Measurements from ENCODE around the gene SDHAF2. TPM values are rescaled to one million over a fixed set of nuclear protein-coding genes. Genes with fewer than 3 reads are reported as not detected.
A peak's percentile ranks its signal among the peaks of the same experiment; 100 is the strongest.
"Not testable (repeated sequence)": the region's sequence is repeated elsewhere in the genome, so short reads cannot be mapped to it uniquely, and the experiment has no call there.

The SDHAF2 gene
- total and polyA plus RNA-seq, 4 donors = 32.3 to 40.0 (median 35.3) TPM

GRCh38 chr11:61415381-61415780 is 14.5 kb upstream of the SDHAF2 start:
- H3K4me3 ChIP-seq (ENCODE audit: low read length in 2 of 2) = no peak overlapping the region
- no peak overlapping the region for H3K27ac ChIP-seq (ENCODE audit: low read depth in 1 of 2, low read length in 2 of 2)
- H3K36me3 ChIP-seq (ENCODE audit: control insufficient read depth in 1 of 2, insufficient read depth in 2 of 2, low read length in 1 of 2) = peaks cover 21 to 23% of the 10 kb centered on the region in 2 donors
- intact Hi-C loops (cut with DNase I) = no loop called here
- no peaks in the 10 kb centered on the region for H3K4me1 ChIP-seq (ENCODE audit: control insufficient read depth in 1 of 2, insufficient read depth in 2 of 2, low read length in 2 of 2)
- ATAC-seq (ENCODE audit: low FRiP score) = no peak
- H3K9me3 ChIP-seq (ENCODE audit: control insufficient read depth, low read length) = no peaks in the 10 kb centered on the region
- DNase-seq = no peak
- no peaks in the 10 kb centered on the region for H3K27me3 ChIP-seq (ENCODE audit: control insufficient read depth in 1 of 2, insufficient read depth in 2 of 2, low read length in 1 of 2)
- 91 to 93% methylated on average over 6 of the region's 6 CpGs for WGBS, 2 donors

- no peaks in the 10 kb centered on the region for H3K4me1 ChIP-seq (ENCODE audit: control insufficient read depth in 1 of 2, insufficient read depth in 2 of 2, low read length in 2 of 2)
- no peak for DNase-seq
- peaks cover 17 to 22% of the 10 kb centered on the region in 2 donors for H3K36me3 ChIP-seq (ENCODE audit: control insufficient read depth in 1 of 2, insufficient read depth in 2 of 2, low read length in 1 of 2)
- no peak for ATAC-seq (ENCODE audit: low FRiP score)
- no peaks in the 10 kb centered on the region for H3K9me3 ChIP-seq (ENCODE audit: control insufficient read depth, low read length)
- no peak overlapping the region for H3K27ac ChIP-seq (ENCODE audit: low read depth in 1 of 2, low read length in 2 of 2)
- intact Hi-C loops (cut with DNase I) = no loop called here
- no peak overlapping the region for H3K4me3 ChIP-seq (ENCODE audit: low read length in 2 of 2)
- 75 to 78% methylated on average over 3 of the region's 3 CpGs for WGBS, 2 donors
- no peaks in the 10 kb centered on the region for H3K27me3 ChIP-seq (ENCODE audit: control insufficient read depth in 1 of 2, insufficient read depth in 2 of 2, low read length in 1 of 2)
Measured at GRCh38 chr11:61416941-61417340, 13.0 kb upstream of the SDHAF2 start.

- H3K4me3 ChIP-seq (ENCODE audit: low read length in 2 of 2) = no peak overlapping the region
- 47 to 56% methylated on average over 2 of the region's 2 CpGs for WGBS, 2 donors
- peaks cover 17 to 21% of the 10 kb centered on the region in 2 donors for H3K36me3 ChIP-seq (ENCODE audit: control insufficient read depth in 1 of 2, insufficient read depth in 2 of 2, low read length in 1 of 2)
- H3K27ac ChIP-seq (ENCODE audit: low read depth in 1 of 2, low read length in 2 of 2) = no peak overlapping the region
- no peaks in the 10 kb centered on the region for H3K27me3 ChIP-seq (ENCODE audit: control insufficient read depth in 1 of 2, insufficient read depth in 2 of 2, low read length in 1 of 2)
- DNase-seq (no peak), ATAC-seq (ENCODE audit: low FRiP score) (no peak)
- no peaks in the 10 kb centered on the region for H3K4me1 ChIP-seq (ENCODE audit: control insufficient read depth in 1 of 2, insufficient read depth in 2 of 2, low read length in 2 of 2)
- no peaks in the 10 kb centered on the region for H3K9me3 ChIP-seq (ENCODE audit: control insufficient read depth, low read length)
- intact Hi-C loops (cut with DNase I) = no loop called here
Measured at GRCh38 chr11:61417670-61418069, 12.3 kb upstream of the SDHAF2 start.

- no peak for ATAC-seq (ENCODE audit: low FRiP score)
- Histone ChIP-seq H3K27ac (ENCODE audit: low read depth in 1 of 2, low read length in 2 of 2) (no peak overlapping the region), H3K4me3 (ENCODE audit: low read length in 2 of 2) (no peak overlapping the region), H3K9me3 (ENCODE audit: control insufficient read depth, low read length) (no peaks in the 10 kb centered on the region), H3K27me3 (ENCODE audit: control insufficient read depth in 1 of 2, insufficient read depth in 2 of 2, low read length in 1 of 2) (no peaks in the 10 kb centered on the region), H3K4me1 (ENCODE audit: control insufficient read depth in 1 of 2, insufficient read depth in 2 of 2, low read length in 2 of 2) (no peaks in the 10 kb centered on the region), H3K36me3 (ENCODE audit: control insufficient read depth in 1 of 2, insufficient read depth in 2 of 2, low read length in 1 of 2) (peaks cover 17 to 21% of the 10 kb centered on the region in 2 donors)
- intact Hi-C loops (cut with DNase I) = no loop called here
- no peak for DNase-seq
Measured at GRCh38 chr11:61418136-61418535, 11.8 kb upstream of the SDHAF2 start.

DNA sequence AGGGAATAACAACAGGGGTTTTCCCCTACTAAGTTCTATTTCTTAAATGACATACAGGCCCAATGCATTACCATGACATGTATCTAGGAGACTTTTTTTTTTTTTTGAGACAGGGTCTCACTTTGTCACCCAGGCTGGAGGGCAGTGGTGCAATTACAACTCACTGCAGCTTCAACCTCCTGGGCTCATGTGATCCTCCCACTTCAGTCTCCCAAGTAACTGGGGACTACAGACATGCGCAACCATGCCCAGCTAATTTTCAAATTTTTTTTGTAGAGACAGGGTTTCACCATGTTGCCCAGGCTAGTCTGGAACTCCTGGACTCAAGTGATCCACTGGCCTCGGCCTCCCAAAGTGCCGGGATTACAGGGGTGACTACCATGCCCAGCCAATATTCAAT is 7.7 kb upstream of the SDHAF2 start:
- intact Hi-C loops (cut with DNase I) = no loop called here
- H3K36me3 ChIP-seq (ENCODE audit: control insufficient read depth in 1 of 2, insufficient read depth in 2 of 2, low read length in 1 of 2) = peaks cover 8 to 13% of the 10 kb centered on the region in 2 donors
- DNase-seq (no peak), ATAC-seq (ENCODE audit: low FRiP score) (no peak)
- no peak overlapping the region for H3K27ac ChIP-seq (ENCODE audit: low read depth in 1 of 2, low read length in 2 of 2)
- no peaks in the 10 kb centered on the region for H3K9me3 ChIP-seq (ENCODE audit: control insufficient read depth, low read length)
- WGBS, 2 donors = 84 to 88% methylated on average over 3 of the region's 3 CpGs
- H3K4me3 ChIP-seq (ENCODE audit: low read length in 2 of 2) = no peak overlapping the region
- H3K27me3 ChIP-seq (ENCODE audit: control insufficient read depth in 1 of 2, insufficient read depth in 2 of 2, low read length in 1 of 2) = no peaks in the 10 kb centered on the region
- H3K4me1 ChIP-seq (ENCODE audit: control insufficient read depth in 1 of 2, insufficient read depth in 2 of 2, low read length in 2 of 2) = peaks cover 0 to 3% of the 10 kb centered on the region in 2 donors

DNA sequence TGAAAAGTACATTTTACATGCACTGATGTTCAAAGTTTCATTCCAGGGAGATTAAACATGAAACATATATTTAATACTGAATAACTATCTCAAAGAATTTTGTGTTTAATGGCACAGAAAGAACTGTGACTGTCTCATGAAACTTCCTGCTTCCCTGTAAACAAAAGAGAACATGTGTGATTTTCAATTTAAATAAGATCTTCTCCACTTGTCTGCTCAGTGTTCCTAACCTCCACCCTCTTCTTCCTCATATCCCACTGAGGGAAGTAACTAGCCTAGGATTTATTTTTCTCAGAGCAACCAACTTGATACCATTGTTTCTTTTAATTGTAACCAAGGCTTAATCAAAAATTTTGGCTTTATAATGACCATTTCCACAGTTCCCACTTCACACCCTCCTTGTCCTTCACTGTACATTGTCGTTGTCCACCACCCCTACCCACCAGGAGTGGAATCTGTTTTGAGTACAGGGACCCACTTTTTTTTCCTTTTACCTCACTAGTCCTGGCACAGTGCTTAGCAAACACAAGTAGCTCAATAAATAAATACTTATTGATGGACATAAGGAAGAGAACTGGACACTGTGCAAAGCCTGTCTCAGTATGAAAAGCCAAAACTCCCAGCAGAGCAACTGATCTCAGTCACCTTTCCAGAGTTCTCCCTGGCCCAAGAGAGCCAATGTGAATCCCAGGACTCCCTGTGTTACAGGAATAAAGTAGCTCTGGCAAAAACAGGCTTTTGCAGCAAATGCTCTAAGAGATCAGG is 4.4 kb upstream of the SDHAF2 start:
- Histone ChIP-seq H3K9me3 (ENCODE audit: control insufficient read depth, low read length) (no peaks in the 10 kb centered on the region), H3K4me3 (ENCODE audit: low read length in 2 of 2) (no peak overlapping the region), H3K36me3 (ENCODE audit: control insufficient read depth in 1 of 2, insufficient read depth in 2 of 2, low read length in 1 of 2) (peaks cover 5 to 8% of the 10 kb centered on the region in 2 donors), H3K27me3 (ENCODE audit: control insufficient read depth in 1 of 2, insufficient read depth in 2 of 2, low read length in 1 of 2) (no peaks in the 10 kb centered on the region), H3K4me1 (ENCODE audit: control insufficient read depth in 1 of 2, insufficient read depth in 2 of 2, low read length in 2 of 2) (peaks cover 0 to 3% of the 10 kb centered on the region in 2 donors), H3K27ac (ENCODE audit: low read depth in 1 of 2, low read length in 2 of 2) (no peak overlapping the region)
- no peak for DNase-seq
- ATAC-seq (ENCODE audit: low FRiP score) = no peak
- intact Hi-C loops (cut with DNase I) = no loop called here
- WGBS, 2 donors = 80 to 90% methylated on average over 1 of the region's 1 CpG

GRCh38 chr11:61429346-61429690 is 606 bp upstream of the SDHAF2 start:
- Histone ChIP-seq H3K36me3 (ENCODE audit: control insufficient read depth in 1 of 2, insufficient read depth in 2 of 2, low read length in 1 of 2) (peaks cover 3 to 5% of the 10 kb centered on the region in 2 donors), H3K9me3 (ENCODE audit: control insufficient read depth, low read length) (no peaks in the 10 kb centered on the region), H3K4me1 (ENCODE audit: control insufficient read depth in 1 of 2, insufficient read depth in 2 of 2, low read length in 2 of 2) (peaks cover 0 to 3% of the 10 kb centered on the region in 2 donors), H3K27me3 (ENCODE audit: control insufficient read depth in 1 of 2, insufficient read depth in 2 of 2, low read length in 1 of 2) (no peaks in the 10 kb centered on the region), H3K27ac (ENCODE audit: low read depth in 1 of 2, low read length in 2 of 2) (peak overlapping the region; percentile 89 to 98), H3K4me3 (ENCODE audit: low read length in 2 of 2) (peak overlapping the region; percentile 95 to 99)
- 0 to 1% methylated on average over 35 to 37 of the region's 37 CpGs for WGBS, 2 donors
- intact Hi-C loops (cut with DNase I) = no loop called here
- DNase-seq = peak; percentile 69 to 90
- ATAC-seq (ENCODE audit: low FRiP score) = peak; percentile 85

GRCh38 chr11:61430839-61431238 is 915 bp downstream of the SDHAF2 start:
- H3K9me3 ChIP-seq (ENCODE audit: control insufficient read depth, low read length); H3K4me1 ChIP-seq (ENCODE audit: control insufficient read depth in 1 of 2, insufficient read depth in 2 of 2, low read length in 2 of 2); ATAC-seq (ENCODE audit: low FRiP score); DNase-seq; H3K27ac ChIP-seq (ENCODE audit: low read depth in 1 of 2, low read length in 2 of 2); H3K27me3 ChIP-seq (ENCODE audit: control insufficient read depth in 1 of 2, insufficient read depth in 2 of 2, low read length in 1 of 2); H3K36me3 ChIP-seq (ENCODE audit: control insufficient read depth in 1 of 2, insufficient read depth in 2 of 2, low read length in 1 of 2); intact Hi-C loops (cut with DNase I): not testable (repeated sequence)
- WGBS, 2 donors = 69 to 73% methylated on average over 10 of the region's 10 CpGs
- H3K4me3 ChIP-seq (ENCODE audit: low read length in 2 of 2) = peak overlapping the region in 1 of 2 donors; percentile 80

- H3K9me3 ChIP-seq (ENCODE audit: control insufficient read depth, low read length) = no peaks in the 10 kb centered on the region
- intact Hi-C loops (cut with DNase I) = no loop called here
- no peak for DNase-seq
- ATAC-seq (ENCODE audit: low FRiP score) = no peak
- H3K27ac ChIP-seq (ENCODE audit: low read depth in 1 of 2, low read length in 2 of 2) = no peak overlapping the region
- no peaks in the 10 kb centered on the region for H3K27me3 ChIP-seq (ENCODE audit: control insufficient read depth in 1 of 2, insufficient read depth in 2 of 2, low read length in 1 of 2)
- peaks cover 6 to 7% of the 10 kb centered on the region in 2 donors for H3K36me3 ChIP-seq (ENCODE audit: control insufficient read depth in 1 of 2, insufficient read depth in 2 of 2, low read length in 1 of 2)
- no peak overlapping the region for H3K4me3 ChIP-seq (ENCODE audit: low read length in 2 of 2)
- WGBS, 2 donors = 95% methylated on average over 5 of the region's 5 CpGs
- H3K4me1 ChIP-seq (ENCODE audit: control insufficient read depth in 1 of 2, insufficient read depth in 2 of 2, low read length in 2 of 2) = peaks cover 0 to 1% of the 10 kb centered on the region in 2 donors
Measured at GRCh38 chr11:61437496-61437895, 7.6 kb downstream of the SDHAF2 start.

All from aorta (tissue), 5 donors.